ENCODE data around the gene DCBLD1.

DCBLD1 gene

GRCh38 chr6:117477988-117478852 is 4.3 kb upstream of the DCBLD1 start:
- DNase-seq (ENCODE audit: low read depth) = peak; percentile 75
- TF ChIP-seq CTCF (IDR thresholded peaks at IDR 0.05; ENCODE audit: low read depth, low read length) (peak; percentile 55), POLR2A (IDR thresholded peaks at IDR 0.05; ENCODE audit: extremely low read depth, insufficient read length) (no peak)
- no peak overlapping the region for H3K4me3 ChIP-seq (ENCODE audit: low read depth, low read length)

GRCh38 chr6:117478853-117479231 is 3.6 kb upstream of the DCBLD1 start:
- TF ChIP-seq POLR2A (IDR thresholded peaks at IDR 0.05; ENCODE audit: extremely low read depth, insufficient read length) (no peak), MYC (IDR thresholded peaks at IDR 0.05; ENCODE audit: low read depth, low read length) (no peak), CTCF (IDR thresholded peaks at IDR 0.05; ENCODE audit: low read depth, low read length) (no peak), MAX (IDR thresholded peaks at IDR 0.05; ENCODE audit: low read depth, low read length) (no peak)
- H3K4me3 ChIP-seq (ENCODE audit: low read depth, low read length) = no peak overlapping the region
- no peak for DNase-seq (ENCODE audit: low read depth)

GRCh38 chr6:117480651-117481050 is 1.8 kb upstream of the DCBLD1 start:
- no peak overlapping the region for H3K4me3 ChIP-seq (ENCODE audit: low read depth, low read length)
- no peak for DNase-seq (ENCODE audit: low read depth)
- no peak for TF ChIP-seq CTCF (IDR thresholded peaks at IDR 0.05; ENCODE audit: low read depth, low read length)
- TF ChIP-seq POLR2A (IDR thresholded peaks at IDR 0.05; ENCODE audit: extremely low read depth, insufficient read length) = no peak

- TF ChIP-seq CTCF (IDR thresholded peaks at IDR 0.05; ENCODE audit: low read depth, low read length) (no peak), MYC (IDR thresholded peaks at IDR 0.05; ENCODE audit: low read depth, low read length) (no peak), MAX (IDR thresholded peaks at IDR 0.05; ENCODE audit: low read depth, low read length) (no peak), POLR2A (IDR thresholded peaks at IDR 0.05; ENCODE audit: extremely low read depth, insufficient read length) (no peak)
- no peak overlapping the region for H3K4me3 ChIP-seq (ENCODE audit: low read depth, low read length)
- DNase-seq (ENCODE audit: low read depth) = peak; percentile 29
These were observed 1.1 kb upstream of the DCBLD1 start for GRCh38 chr6:117481278-117481925.

GRCh38 chr6:117481926-117482239 is 591 bp upstream of the DCBLD1 start:
- no peak for DNase-seq (ENCODE audit: low read depth)
- TF ChIP-seq MYC (IDR thresholded peaks at IDR 0.05; ENCODE audit: low read depth, low read length) (no peak), POLR2A (IDR thresholded peaks at IDR 0.05; ENCODE audit: extremely low read depth, insufficient read length) (no peak), MAX (IDR thresholded peaks at IDR 0.05; ENCODE audit: low read depth, low read length) (no peak), CTCF (IDR thresholded peaks at IDR 0.05; ENCODE audit: low read depth, low read length) (no peak)
- no peak overlapping the region for H3K4me3 ChIP-seq (ENCODE audit: low read depth, low read length)
